H9 (cell line): ENCODE data around the gene ADCY1. TPM values are rescaled to one million over a fixed set of nuclear protein-coding genes. Genes with fewer than 3 reads are reported as not detected.
A peak's percentile ranks its signal among the peaks of the same experiment; 100 is the strongest.

Experiments
- DNase-seq: peaks from one replicate; pipeline ENCODE4 v3.0.0-alpha.2; 2017
- H2AFZ ChIP-seq: one replicate; pipeline ENCODE4 v1.6.1; 2013; ENCODE audit warnings: mild to moderate bottlenecking, low read length, control low read depth, moderate library complexity
- H2AK5ac ChIP-seq: 2 replicates; pipeline ENCODE4 v1.6.1; 2013; ENCODE audit warnings: low read length, control low read depth, mixed read lengths; ENCODE audit not compliant: insufficient read length
- H2BK120ac ChIP-seq: one replicate; pipeline ENCODE4 v1.6.1; 2013; ENCODE audit warnings: low read depth, mild to moderate bottlenecking, low read length, control low read depth, inconsistent platforms; ENCODE audit not compliant: poor library complexity, severe bottlenecking
- H2BK12ac ChIP-seq: 2 replicates; pipeline ENCODE4 v1.6.1; 2013; ENCODE audit warnings: low read length, control low read depth, mixed read lengths, low read depth; ENCODE audit not compliant: insufficient read length
- H2BK15ac ChIP-seq: 2 replicates; pipeline ENCODE4 v1.6.1; 2013; ENCODE audit warnings: low read depth, low read length, control low read depth
- H2BK20ac ChIP-seq: one replicate; pipeline ENCODE4 v1.6.1; 2013; ENCODE audit warnings: low read depth, mild to moderate bottlenecking, low read length, control low read depth, inconsistent platforms; ENCODE audit not compliant: poor library complexity, severe bottlenecking
- H2BK5ac ChIP-seq: 2 replicates; pipeline ENCODE4 v1.6.1; 2013; ENCODE audit warnings: low read length, control low read depth, mixed read lengths; ENCODE audit not compliant: insufficient read length
- H3K14ac ChIP-seq: 2 replicates; pipeline ENCODE4 v1.6.1; 2013; ENCODE audit warnings: low read length, control low read depth; ENCODE audit not compliant: insufficient read depth
- H3K18ac ChIP-seq: 2 replicates; pipeline ENCODE4 v1.6.1; 2013; ENCODE audit warnings: low read depth, mild to moderate bottlenecking, mixed read lengths, low read length, control low read depth; ENCODE audit not compliant: insufficient read length
- H3K23ac ChIP-seq: 2 replicates; pipeline ENCODE4 v1.6.1; 2013; ENCODE audit warnings: low read length, control low read depth, mixed read lengths, low read depth; ENCODE audit not compliant: insufficient read length
- H3K23me2 ChIP-seq: 2 replicates; pipeline ENCODE4 v1.6.1; 2013; ENCODE audit warnings: low read depth, mild to moderate bottlenecking, mixed read lengths, low read length, control low read depth; ENCODE audit not compliant: insufficient read length, poor library complexity, severe bottlenecking
- H3K27ac ChIP-seq: 2 replicates; pipeline ENCODE4 v1.5.1; 2013; ENCODE audit warnings: low read length, control low read depth, mixed read lengths, low read depth; ENCODE audit not compliant: insufficient read length
- H3K27me3 ChIP-seq: 2 replicates; pipeline ENCODE4 v1.6.1; 2013; ENCODE audit warnings: low read length, control low read depth, inconsistent platforms; ENCODE audit not compliant: insufficient read depth
- H3K4ac ChIP-seq: 2 replicates; pipeline ENCODE4 v1.6.1; 2013; ENCODE audit warnings: low read depth, mild to moderate bottlenecking, control low read depth, inconsistent platforms, low read length, moderate library complexity
- H3K4me1 ChIP-seq: 2 replicates; pipeline ENCODE4 v1.6.1; 2013; ENCODE audit warnings: low read length, control low read depth, inconsistent platforms; ENCODE audit not compliant: insufficient read depth
- H3K4me2 ChIP-seq: 2 replicates; pipeline ENCODE4 v1.6.1; 2013; ENCODE audit warnings: low read length, control low read depth, mixed read lengths; ENCODE audit not compliant: insufficient read length, insufficient read depth
- H3K56ac ChIP-seq: 2 replicates; pipeline ENCODE4 v1.6.1; 2013; ENCODE audit warnings: low read depth, mild to moderate bottlenecking, mixed read lengths, low read length, control low read depth; ENCODE audit not compliant: insufficient read length
- H3K79me1 ChIP-seq: 2 replicates; pipeline ENCODE4 v1.6.1; 2013; ENCODE audit warnings: low read depth, mild to moderate bottlenecking, moderate library complexity, low read length, control low read depth, inconsistent platforms; ENCODE audit not compliant: insufficient read depth, poor library complexity, severe bottlenecking
- H3K79me2 ChIP-seq: 2 replicates; pipeline ENCODE4 v1.6.1; 2013; ENCODE audit warnings: low read length, control low read depth, inconsistent platforms; ENCODE audit not compliant: insufficient read depth
- H3K9ac ChIP-seq: 2 replicates; pipeline ENCODE4 v1.6.1; 2013; ENCODE audit warnings: low read length, control low read depth, mixed read lengths; ENCODE audit not compliant: insufficient read length; ENCODE audit errors: extremely low read depth
- H3K9me3 ChIP-seq: one replicate; pipeline ENCODE4 v1.6.1; 2013; ENCODE audit warnings: low read depth, low read length, inconsistent platforms; ENCODE audit not compliant: control insufficient read depth
- H3T11ph ChIP-seq: one replicate; pipeline ENCODE4 v1.6.1; 2013; ENCODE audit warnings: mild to moderate bottlenecking, low read length, control low read depth, inconsistent platforms
- H4K20me1 ChIP-seq: one replicate; pipeline ENCODE4 v1.6.1; 2013; ENCODE audit not compliant: control insufficient read depth, insufficient read length, insufficient read depth
- H4K5ac ChIP-seq: 2 replicates; pipeline ENCODE4 v1.6.1; 2013; ENCODE audit warnings: low read depth, mild to moderate bottlenecking, mixed read lengths, low read length, control low read depth; ENCODE audit not compliant: insufficient read length
- H4K8ac ChIP-seq: replicated peaks from 2 replicates; pipeline ENCODE4 v1.6.1; 2013; ENCODE audit warnings: low read length, control low read depth, mixed read lengths, low read depth; ENCODE audit not compliant: insufficient read length
- H4K91ac ChIP-seq: 2 replicates; pipeline ENCODE4 v1.6.1; 2013; ENCODE audit warnings: low read depth, mild to moderate bottlenecking, moderate library complexity, mixed read lengths, low read length, control low read depth; ENCODE audit not compliant: insufficient read length
- H3K27ac Mint-ChIP-seq, 3 experiments: 2 replicates in 2 of 3; 3 replicates in 1 of 3; pipeline ENCODE4 v1.8.0; 2020 to 2021; ENCODE audit warnings: mixed read lengths in 3 of 3, mild to moderate bottlenecking in 1 of 3, moderate library complexity in 1 of 3
- H3K27me3 Mint-ChIP-seq: 2 replicates; pipeline ENCODE4 v1.8.0; 2021; ENCODE audit warnings: low read depth, mild to moderate bottlenecking, moderate library complexity, mixed read lengths
- H3K36me3 Mint-ChIP-seq, 3 experiments: 2 replicates in 2 of 3; 3 replicates in 1 of 3; pipeline ENCODE4 v1.8.0; 2020 to 2021; ENCODE audit warnings: low read depth in 3 of 3, mixed read lengths in 3 of 3; ENCODE audit not compliant: insufficient read depth in 1 of 3
- H3K4me1 Mint-ChIP-seq, 2 experiments: 2 replicates each; pipeline ENCODE4 v1.8.0; 2020; ENCODE audit warnings: mixed read lengths in 2 of 2
- H3K4me3 Mint-ChIP-seq, 2 experiments: 2 replicates in 1 of 2; 3 replicates in 1 of 2; pipeline ENCODE4 v1.8.0; 2020 to 2021; ENCODE audit warnings: mild to moderate bottlenecking in 2 of 2, mixed read lengths in 2 of 2, moderate library complexity in 1 of 2
- H3K9me3 Mint-ChIP-seq, 2 experiments: 2 replicates in 1 of 2; 3 replicates in 1 of 2; pipeline ENCODE4 v1.8.0; 2020; ENCODE audit warnings: mild to moderate bottlenecking in 2 of 2, mixed read lengths in 2 of 2, moderate library complexity in 1 of 2
- CTCF ChIP-seq: fragments of 200-600 bp; sonication (generic); conservative IDR thresholded peaks from 3 replicates; pipeline ENCODE4 v1.8.0; 2021; ENCODE audit warnings: antibody characterized with exemption, mild to moderate bottlenecking
- WGBS: extraction: QIAGEN DNeasy Blood & Tissue Kit; methylation state at CpG from one replicate; pipeline ENCODE4 v1.1.7; 2013; ENCODE audit warnings: missing lambda C conversion rate, low lambda C conversion rate, mixed read lengths; ENCODE audit not compliant: insufficient read length; ENCODE audit errors: extremely low coverage; 5-methylcytosine and 5-hydroxymethylcytosine counted together
- total RNA-seq: library from RNA; stranded (reverse); gene quantifications from 2 replicates; pipeline ENCODE4 v1.2.1, GENCODE V29; 2021

Gene ADCY1
- total RNA-seq, 1 experiment from 2014 or later: 21.6 TPM

- Histone ChIP-seq H3K4ac (no peak overlapping the region), H3K23ac (no peak overlapping the region), H2BK12ac (no peak overlapping the region), H4K91ac (no peak overlapping the region), H3K4me2 (no peak overlapping the region), H3K4me1 (peaks cover 15% of the 10 kb centered on the region; the same call in 1 of the 2 replicates), H3K23me2 (no peaks in the 10 kb centered on the region), H4K5ac (no peak overlapping the region), H3K14ac (no peak overlapping the region), H3K79me1 (no peaks in the 10 kb centered on the region), H4K20me1 (no peaks in the 10 kb centered on the region), H2BK5ac (no peak overlapping the region), H2BK20ac (no peak overlapping the region), H3K18ac (no peak overlapping the region), H3K9me3 (peaks cover 13% of the 10 kb centered on the region), H3K79me2 (no peaks in the 10 kb centered on the region), H4K8ac (no peak overlapping the region), H2BK15ac (no peak overlapping the region), H3K27ac (no peak overlapping the region), H2BK120ac (no peak overlapping the region), H2AFZ (no peak overlapping the region), H3K56ac (no peak overlapping the region), H2AK5ac (no peak overlapping the region), H3T11ph (no peak overlapping the region), H3K27me3 (no peaks in the 10 kb centered on the region), H3K9ac (no peak overlapping the region)
- H3K27ac Mint-ChIP-seq: peak overlapping the region in 1 of 3 experiments; percentile 47; a peak in 1 of 7 replicates
- peaks cover 9 to 18% (median 15%) of the 10 kb centered on the region in 3 experiments for H3K36me3 Mint-ChIP-seq
- DNase-seq: no peak
- H3K4me1 Mint-ChIP-seq: peaks cover 56 to 59% of the 10 kb centered on the region in 2 experiments
- H3K4me3 Mint-ChIP-seq: no peak overlapping the region
- peaks cover 17 to 19% of the 10 kb centered on the region in 2 experiments for H3K9me3 Mint-ChIP-seq
- H3K27me3 Mint-ChIP-seq: peaks cover under 1% of the 10 kb centered on the region; the same call in 1 of the 2 replicates
- no peak for TF ChIP-seq CTCF
- WGBS: no CpG with 5 or more reads among the region's 2 CpGs
These were observed 10.8 kb upstream of the ADCY1 start for GRCh38 chr7:45563401-45563800.
